OCI-M2 (cell line): Measurements from ENCODE around the gene ZBED4.
"Not testable (repeated sequence)": the region's sequence is repeated elsewhere in the genome, so short reads cannot be mapped to it uniquely, and the experiment has no call there.

ENCODE experiments used
- DNase-seq: peaks from one replicate; lab custom pipeline; 2025; ENCODE audit not compliant: unreplicated experiment; lab: John Stamatoyannopoulos, UW

The ZBED4 gene

DNA sequence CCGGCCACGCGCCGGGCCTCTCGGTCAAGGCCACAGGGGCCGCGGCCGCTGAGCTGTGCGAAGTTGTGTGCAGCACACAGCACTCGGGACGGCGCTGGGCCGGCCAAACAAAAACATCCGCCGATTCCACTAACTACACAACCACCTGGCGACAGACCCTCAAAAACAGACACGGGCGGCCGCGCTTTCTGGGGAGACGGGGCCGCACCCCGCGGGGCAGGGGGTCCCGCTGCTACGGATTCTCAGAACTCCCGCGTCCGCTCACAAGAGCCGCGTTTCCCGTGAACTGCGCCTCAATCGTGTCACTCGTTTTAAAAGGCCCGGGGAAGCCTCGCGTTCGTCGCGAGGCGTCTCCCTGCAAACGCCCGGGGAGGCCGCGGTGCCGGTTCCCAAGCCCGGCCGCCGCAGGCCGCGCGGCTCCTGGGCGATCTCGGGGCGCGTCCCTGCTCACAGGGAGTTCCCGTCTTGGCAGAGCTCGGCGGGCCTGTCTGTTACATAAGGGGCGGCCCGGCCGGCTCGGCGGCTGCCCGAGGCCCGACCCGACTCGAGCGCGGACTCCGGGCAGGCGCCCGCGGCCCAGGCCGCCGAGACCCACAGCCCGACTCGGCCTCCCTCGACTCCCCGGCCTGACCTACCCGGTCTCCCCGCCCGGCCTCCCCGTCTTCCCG is 26.9 kb upstream of the ZBED4 start:
- no peak for DNase-seq

DNA sequence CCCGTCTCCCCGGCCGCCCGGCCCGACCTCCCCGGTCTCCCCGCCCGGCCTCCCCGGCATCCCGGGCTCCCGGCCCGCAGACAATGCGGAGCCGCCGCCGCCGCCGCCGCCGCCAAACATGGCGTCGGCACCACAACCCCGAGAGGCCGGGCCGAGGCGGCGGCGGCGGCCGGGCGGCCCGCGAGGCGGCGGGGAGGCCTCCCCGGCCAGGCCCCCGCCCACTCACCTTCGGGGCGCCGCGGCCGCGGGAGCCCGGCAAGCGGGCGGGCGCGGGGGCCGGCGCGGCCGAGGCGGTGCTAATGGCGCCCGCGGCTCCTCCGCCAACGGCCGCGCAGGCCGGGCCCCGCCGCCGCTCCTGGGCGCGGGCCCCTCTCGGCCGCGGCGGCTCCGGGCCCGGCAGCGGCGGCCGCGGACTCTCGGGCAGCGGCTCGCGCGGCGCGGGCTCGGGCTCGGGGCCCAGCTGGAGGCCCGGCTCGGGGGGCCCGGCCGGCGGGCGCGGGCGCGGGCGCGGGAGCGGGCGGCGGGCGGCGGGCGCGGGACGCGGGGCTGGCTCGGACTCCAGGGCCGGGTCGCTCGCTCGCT is 26.3 kb upstream of the ZBED4 start:
- DNase-seq: no peak

DNA sequence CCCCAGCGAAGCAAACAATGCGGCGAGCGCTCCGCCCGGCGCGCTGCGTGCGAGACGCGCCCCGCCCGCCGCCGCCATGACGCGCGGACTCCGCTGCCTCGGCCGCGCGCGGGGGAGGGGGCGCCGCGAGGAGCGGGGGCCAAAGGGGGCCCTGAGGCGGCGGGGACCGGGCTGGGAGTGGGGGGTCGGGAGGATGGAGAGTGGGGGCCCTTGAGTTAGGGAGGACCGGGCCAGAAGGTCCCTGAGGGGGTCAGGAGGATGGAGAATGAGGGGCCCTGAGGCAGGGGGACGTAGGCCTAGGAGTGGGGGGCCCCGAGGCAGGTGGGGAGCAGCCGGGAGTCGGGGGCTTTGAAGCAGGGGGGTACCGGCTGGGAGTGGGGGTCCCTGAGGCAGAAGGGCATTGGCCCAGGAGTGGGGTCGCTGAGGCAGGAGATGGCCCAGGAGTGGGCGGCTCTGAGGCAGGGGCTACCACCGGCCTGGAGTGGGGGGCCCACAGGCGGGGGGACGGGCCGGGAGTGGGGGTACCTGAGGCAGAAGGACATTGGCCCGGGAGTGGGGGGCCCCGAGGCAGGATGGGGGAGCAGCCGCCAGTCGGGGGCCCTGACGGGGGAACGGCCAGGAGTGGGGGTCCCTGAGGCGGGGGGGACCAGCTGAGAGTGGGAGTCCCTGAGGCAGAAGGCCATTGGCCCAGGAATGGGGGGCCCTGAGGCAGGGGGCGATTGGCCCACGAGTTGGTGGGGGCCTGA is 25.6 kb upstream of the ZBED4 start, which contains the start of gene BRD1:
TSS of gene BRD1 (minus strand) at position 21 of the 746 bp plus-strand sequence. CDS start 3,556 bp downstream, outside the sequence.
- DNase-seq: no peak

DNA sequence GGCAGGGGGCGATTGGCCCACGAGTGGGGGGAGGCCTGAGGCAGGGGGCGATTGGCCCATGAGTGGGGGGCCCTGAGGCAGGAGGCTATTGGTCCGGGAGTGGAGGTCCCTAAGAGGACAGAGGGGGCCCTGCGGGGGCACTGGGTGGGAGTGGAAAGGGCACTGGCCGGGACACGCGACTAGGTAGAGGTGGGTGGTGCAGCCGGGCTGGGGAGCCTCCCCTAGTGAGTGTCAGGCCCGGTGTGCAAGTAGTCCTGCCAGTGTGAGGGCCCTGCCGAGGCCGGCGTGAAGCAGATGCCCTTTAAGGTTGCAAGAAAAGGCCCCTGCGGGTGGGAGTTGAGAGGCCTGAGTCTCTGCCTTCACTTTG is 25.1 kb upstream of the ZBED4 start:
- DNase-seq: no peak

DNA sequence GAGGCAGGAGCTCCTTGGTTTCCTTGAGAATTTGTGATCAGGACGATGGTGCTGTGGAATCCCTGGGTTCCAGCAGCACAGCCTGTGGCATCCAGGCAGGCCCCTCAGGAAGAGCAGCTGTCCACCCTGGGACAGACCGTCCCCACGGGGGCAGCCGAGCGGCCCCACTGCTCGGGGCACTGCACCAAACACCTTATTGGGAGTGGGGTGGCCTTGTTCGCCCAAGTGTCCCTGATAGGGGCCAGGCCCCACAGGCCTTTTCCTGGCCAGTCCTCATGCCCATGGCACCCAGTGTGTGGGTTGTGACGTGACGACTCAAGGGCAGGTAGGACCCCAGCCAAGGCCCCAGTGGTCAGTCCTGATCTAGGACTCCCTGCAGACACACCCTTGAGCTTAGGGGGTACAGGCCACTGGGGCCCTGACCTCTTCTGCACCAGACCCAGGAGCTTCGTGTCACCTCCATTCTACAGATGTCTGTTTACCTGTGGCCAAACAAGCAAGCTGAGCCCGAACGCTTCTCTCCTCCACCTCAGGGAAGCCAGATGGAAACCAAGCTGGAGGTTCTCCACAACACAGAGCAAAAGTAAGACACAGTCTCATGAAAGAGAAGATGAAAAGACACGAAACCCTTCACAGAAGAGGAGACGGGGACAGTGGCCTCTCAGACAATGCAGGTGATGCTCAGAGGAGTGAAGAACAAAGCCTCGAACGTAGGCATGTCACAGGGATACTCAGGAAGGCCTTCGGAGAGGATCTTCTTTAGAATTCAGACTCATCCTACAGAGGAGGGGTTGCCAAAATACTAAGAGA is 24.4 kb upstream of the ZBED4 start:
- no peak for DNase-seq

DNA sequence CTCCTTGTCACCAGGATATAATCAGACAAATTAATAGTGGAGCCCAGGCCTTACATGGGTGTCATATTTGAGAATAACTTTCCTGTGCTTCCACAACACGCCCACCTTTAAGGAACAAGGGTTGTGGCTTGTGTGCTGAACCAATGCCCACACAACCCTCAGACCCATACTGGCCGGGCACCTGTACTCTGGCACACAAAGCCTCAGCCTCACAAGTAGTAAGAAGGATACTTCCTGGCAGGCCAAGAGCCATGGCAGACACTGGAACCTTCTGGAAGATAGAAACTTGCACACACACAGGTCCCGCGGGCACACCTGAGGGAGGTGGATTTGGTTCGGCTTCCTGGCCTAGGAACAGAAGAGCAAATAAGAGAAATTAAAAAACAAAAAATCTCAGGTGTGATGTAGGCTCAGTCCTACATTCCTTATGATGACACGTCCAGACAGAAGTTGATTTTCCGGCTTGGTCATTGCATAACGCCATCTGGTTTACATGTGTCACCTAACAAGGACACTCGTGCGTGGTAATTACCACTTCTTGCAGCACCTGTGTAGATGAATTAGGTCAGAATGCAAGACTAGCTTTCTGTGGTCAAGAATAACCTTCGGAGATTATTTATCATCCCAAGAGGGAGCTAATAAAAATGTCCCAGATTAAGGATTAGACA is 20.2 kb upstream of the ZBED4 start:
- DNase-seq: no peak

DNA sequence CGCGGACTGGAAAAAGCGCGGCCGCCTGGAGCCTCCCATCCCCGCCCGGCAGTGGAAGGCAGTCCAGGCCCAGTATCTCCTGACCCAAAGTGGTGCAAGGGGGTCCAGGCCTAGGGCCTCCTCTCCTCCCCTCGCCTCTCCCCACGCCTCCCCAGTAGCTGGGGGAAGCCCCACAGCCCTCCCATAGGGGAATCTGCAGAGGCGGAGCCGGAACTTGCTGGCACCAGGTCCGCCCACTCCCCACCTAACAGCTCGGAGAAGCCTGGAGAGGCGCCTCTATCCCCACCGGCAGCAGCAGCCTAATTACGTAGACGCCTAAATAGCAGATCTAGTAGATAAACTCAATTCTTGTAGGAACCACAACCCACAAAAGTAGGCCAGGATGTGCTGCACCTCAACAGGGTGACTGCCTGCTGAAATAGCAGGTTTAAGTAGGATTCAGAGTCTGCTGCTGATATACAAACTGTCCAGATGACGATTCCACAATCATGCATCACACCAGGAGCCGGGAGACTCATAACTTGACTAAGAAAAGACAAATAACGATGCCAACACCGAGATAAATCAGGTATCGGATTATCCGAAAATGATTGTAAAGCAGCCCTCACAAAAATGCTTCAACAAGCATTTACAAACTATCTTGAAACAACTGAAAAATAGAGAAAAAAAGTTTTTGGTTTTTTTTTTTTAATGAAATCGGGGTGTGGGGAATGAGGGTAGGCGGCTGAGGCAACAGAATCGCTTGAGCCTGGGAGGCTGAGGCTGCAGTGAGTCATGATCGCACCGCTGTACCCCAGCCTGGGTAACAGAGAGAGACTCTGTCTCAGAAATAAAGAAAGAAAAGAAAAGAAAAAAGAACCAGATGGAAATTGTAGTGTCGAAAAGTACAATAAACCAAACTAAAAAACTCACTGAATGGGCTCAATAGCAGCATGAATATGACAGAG is 14.6 kb upstream of the ZBED4 start:
- no peak for DNase-seq

DNA sequence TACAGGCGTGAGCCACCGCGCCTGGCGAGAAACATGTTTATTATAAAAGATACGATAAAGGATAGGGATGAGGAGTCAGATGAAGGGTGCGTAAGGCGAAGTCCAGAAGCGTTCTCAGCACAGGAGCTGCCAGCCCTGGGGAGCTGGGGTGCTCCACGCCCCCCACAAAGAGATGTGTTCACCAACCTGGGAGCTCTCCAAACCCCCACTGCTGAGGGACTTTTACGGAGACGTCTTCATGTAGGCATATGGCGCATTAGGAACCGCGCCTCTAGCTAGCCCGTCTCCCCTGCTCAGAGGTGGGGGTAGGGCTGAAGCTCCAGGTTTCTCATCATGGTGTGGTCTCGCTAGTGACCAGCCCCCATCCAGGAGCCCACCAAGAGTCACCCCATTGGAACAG is 8.4 kb upstream of the ZBED4 start:
- DNase-seq: no peak

DNA sequence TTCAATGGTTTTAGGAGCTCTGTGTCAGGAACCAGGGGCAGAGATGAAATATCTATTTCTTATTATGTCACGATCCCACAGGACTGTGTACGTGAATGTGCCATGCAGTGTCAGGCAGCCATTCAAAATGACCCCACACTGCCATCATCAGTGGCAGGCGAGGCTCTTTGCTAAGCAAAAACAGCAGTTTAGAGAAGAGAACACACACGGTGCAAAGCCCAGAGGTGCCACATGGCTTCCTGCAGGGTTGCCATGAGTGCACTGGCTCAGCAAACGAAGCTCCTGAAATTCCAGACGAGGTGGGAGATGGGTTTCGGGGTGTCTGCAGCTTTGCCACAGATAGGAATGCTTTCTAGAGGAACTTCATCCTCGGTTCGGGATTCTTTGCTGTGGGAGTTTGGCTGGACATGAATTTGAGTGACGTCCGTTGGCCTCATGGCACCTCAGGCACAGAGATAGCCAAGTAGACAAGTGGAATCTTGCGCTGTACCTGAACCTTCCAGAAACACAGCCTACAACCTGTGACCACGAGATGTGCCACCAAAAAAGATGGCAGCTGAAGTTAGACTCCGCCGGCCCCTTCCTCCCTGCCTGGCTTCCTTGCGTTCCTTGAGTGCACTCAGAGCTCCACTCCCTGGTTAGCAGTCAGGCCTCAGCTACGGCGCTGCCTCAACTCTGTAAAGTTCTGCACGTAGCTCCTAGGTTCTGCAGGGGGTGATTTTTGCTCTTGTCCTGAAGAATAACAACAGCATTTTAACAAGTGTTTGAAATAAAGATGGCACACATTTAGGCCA is 7.8 kb upstream of the ZBED4 start:
- DNase-seq: no peak

DNA sequence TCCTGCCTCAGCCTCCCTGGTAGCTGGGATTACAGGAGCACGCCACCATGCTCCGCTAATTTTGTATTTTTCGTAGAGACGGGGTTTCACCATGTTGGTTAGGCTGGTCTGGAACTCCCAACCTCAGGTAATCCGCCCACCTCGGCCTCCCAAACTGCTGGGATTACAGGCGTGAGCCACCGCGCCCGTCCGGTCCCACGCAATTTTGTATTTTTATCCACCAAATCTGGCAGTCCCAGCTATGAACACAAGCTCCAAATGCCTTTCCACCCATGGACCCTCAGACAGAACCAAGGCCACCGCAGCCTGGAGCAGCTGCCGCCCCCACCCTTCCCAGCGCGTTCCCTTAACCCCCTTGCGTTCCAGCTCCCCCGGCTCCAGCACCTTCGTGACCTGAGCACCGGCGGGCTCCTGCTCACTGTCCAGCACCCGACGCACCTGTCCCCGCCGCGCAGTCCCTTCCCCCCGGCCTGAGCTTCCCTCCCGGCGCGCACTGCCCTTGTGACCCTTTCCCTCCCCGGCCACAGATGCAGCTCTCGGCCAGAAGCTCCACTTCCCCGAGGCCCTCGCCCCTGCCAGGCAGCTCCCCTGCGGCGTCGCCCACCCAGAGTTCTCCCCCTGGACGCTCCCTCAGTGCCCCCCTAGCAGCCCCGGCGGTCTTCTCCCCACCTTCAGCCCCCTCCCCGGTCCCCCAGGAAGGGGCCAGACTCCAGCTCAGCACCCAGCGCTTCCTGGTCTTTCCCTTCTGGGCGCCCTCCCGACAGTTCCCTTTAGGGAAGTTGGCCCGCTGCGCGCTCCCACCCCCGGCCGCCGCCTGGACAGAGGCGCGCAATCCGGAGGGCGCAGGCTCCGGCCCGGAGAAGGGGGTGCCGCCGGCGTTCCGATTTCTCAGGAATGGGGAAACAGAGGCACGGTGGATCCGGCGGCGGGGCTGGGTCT is 5.6 kb upstream of the ZBED4 start:
- DNase-seq: no peak

DNA sequence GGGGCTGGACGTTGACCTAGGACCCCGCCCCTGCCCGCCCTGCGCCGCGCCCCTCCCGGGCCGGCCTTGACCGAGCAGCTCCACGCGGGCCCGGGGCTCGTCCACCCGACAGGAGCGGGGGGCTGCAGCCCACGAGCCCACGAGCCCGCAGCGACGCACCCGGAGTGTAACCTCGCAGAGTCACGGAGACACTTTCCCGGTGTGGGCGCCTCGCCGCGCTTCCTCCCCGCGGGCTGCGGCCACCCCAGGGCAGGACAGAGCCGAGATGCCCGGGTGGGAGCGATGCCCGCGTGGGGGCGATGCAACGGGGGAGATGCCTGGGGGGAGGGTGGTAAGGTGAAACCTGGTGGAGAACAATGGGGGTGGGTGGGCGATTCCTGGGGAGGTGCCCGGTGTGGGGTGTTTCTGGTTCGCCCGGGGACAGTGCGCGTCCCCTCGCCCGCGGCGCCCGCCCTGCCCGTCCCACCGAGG is 4.9 kb upstream of the ZBED4 start:
- DNase-seq: no peak

DNA sequence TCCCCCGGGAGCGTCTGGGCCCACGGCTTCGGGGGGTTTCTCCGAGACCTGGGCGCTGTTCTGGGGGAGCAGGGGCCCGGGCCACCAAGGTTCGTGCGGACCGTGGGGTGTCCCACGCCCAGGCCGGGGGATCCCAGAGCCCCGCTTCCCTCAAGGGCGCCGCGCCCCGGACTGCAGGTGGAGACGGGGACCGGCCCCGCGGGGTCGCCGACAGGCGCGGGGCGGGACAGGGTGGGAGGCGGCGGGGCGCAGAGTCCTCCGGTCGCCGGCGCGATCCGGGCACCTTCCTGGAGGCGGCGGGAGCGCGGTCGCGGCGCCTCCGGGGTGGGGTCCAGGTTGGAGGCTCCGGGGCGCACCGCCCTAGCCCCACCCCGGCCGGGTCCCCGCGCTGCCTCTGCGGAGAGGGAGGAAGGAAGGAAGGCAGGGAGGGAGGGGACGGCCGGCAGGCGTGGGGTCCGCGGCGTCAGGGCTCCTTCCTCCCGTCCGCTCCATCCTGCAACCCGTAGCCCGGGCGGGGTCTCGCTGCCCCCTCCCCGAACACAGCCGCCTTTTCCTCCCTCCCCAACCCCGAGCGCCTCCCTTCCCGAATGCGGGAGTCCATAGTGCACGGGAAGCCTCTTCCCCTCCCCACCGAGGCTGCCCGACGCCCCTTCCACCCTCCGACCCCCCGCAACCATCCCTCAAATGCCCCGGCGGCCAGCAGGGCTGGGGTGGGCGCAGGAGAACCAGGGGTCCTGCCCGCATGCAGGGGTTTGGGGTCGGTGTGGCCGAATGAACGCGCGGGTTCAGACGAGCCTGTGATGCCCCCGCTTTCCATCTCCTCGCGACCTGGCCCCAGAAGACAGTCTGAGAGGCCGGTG is 4.3 kb upstream of the ZBED4 start:
- DNase-seq: no peak

DNA sequence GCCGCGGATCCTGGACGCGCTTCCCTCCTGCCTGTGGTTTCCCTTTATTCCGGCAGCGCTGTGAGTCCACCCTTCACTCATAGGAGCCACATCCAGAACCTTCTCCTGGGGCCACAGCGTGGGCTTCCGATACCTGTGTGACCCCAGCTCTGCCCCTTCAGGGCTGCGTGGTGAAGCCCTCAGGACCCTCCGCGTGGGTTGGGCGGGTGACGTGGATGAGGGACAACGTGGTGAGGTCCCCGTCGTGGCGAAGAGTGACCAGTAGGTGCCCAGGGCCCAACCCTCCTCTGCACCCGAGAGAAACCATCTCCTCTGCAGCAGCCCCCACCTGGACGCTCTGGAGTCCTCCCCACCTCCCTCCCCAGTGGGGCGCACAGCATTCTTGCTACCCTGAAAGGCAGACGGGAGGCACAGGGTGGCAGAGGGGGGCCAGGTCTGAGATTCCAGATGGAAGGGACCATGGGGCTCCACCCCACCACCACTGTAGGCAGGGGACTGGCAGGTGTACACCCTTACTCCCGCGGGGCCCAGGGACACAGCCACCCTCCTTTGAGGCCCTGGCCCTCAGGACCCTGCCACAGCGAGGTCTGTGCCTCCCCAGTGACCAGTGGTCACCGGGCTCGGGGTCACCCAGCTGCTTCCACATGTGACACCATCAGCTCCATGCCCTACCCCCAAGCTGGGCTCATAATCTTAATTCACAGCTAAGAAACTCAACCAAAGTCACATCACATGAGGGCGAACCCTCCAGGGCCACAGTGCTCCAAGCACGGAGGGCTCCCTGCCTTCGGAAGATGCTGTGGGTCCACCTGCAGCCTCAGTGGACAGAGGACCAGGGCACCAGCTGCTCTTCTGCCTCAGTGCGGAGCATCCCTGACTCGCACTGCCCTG is 3.4 kb upstream of the ZBED4 start:
- DNase-seq: no peak

DNA sequence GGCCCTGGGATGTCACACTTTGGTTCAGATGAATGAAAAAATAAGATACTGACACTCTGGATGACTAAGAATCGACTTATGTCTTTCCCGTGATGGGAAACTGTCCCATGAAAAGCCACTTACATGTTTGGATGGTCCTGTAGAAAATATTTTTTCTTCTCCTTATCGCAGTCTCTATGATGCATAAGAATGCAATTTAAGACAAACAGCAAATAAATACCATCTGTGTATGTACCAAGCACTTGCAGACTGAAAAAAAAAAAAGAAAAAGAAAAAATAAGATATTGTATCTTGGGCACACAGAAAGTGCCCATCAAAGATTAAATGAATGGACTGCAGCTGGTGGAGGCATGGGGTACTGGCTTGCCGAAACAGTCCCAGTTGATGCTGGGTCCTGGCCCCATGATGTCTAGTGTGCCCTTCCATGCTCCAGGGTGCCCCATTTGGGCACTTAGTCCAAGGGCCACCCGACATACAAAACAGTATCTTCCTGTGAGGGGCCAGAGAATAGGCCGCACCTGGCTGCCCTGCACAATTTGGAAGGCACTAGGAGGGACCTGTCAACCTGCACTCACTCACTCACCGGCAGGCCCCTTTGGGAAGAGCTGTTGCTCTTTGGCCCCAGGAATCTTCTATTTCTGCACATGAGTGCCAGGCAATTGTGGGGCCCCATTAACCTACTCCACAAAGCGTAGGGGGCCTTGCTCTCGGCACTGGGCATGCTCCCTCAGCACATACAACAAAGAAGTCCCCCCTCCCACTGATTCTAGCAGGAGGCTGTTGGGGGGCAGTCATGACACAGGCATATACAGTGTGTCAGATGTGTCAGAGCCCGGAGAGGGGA is 2.5 kb upstream of the ZBED4 start:
- no peak for DNase-seq

DNA sequence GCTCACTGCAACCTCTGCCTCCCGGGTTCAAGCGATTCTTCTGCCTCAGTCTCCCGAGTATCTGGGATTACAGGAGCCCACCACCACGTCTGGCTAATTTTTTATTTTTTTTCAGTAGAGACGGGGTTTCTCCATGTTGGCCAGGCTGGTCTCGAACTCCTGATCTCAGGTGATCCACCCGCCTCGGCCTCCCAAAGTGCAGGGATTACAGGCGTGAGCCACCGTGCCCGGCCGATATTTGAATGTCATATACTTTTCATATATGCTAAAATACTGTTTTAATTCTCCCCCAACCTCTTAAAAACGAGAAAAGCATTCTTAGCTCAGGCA is 1.1 kb upstream of the ZBED4 start:
- not testable (repeated sequence) for DNase-seq
